K562 (cell line): ENCODE results near the gene DAZAP1. TPM values are rescaled to one million over a fixed set of nuclear protein-coding genes. Genes with fewer than 3 reads are reported as not detected.
A peak's percentile ranks its signal among the peaks of the same experiment; 100 is the strongest.

Experiments used
- ARID4B ChIP-seq: sonication (generic); formaldehyde crosslinking; IDR thresholded peaks from 2 replicates; pipeline ENCODE4 v1.8.0; 2022; ENCODE audit warnings: mild to moderate bottlenecking, missing genetic modification reagents
- FOXA3 ChIP-seq, 2 experiments: fragments of 450-650 bp in 1 of 2; sonication (generic) in 1 of 2; formaldehyde crosslinking; IDR thresholded peaks in 1 of 2; conservative IDR thresholded peaks in 1 of 2; 2 replicates each; pipeline versions ENCODE4 v1.4.0 to v1.8.0; 2020 to 2022; ENCODE audit warnings: mild to moderate bottlenecking in 2 of 2, missing genetic modification reagents in 1 of 2
- SUPT5H ChIP-seq: fragments of 450-650 bp; IDR thresholded peaks from 2 replicates; pipeline ENCODE4 v1.6.1; 2016
- TBL1XR1 ChIP-seq, 2 experiments: IDR thresholded peaks; 2 replicates each; pipeline ENCODE4 v1.6.1; 2012; ENCODE audit warnings: improper control_type of control experiment in 2 of 2, low read length in 2 of 2, mild to moderate bottlenecking in 1 of 2
- TSHZ1 ChIP-seq: fragments of 250-450 bp; sonication (Bioruptor Pico); IDR thresholded peaks from 2 replicates; pipeline ENCODE4 v1.4.0; 2020; ENCODE audit warnings: mild to moderate bottlenecking, moderate library complexity
- WHSC1 ChIP-seq: IDR thresholded peaks from one replicate; pipeline ENCODE4 v1.6.1; 2012; ENCODE audit warnings: low read length, control low read depth, inconsistent platforms
- ZBTB11 ChIP-seq, 3 experiments: fragments of 200-800 bp in 1 of 3; fragments of 250-450 bp in 1 of 3; fragments of 450-650 bp in 1 of 3; sonication (Bioruptor Pico) in 1 of 3; sonication (Bioruptor generic) in 1 of 3; formaldehyde crosslinking in 1 of 3; IDR thresholded peaks; 2 replicates each; pipeline versions ENCODE4 v1.6.1 to v1.8.0; 2016 to 2022; ENCODE audit warnings: mild to moderate bottlenecking in 2 of 3, missing genetic modification characterization in 2 of 3, missing compliant biosample characterization in 1 of 3, moderate library complexity in 1 of 3
- ZBTB8A ChIP-seq: fragments of 450-650 bp; IDR thresholded peaks from 2 replicates; pipeline ENCODE4 v1.6.1; 2018; ENCODE audit warnings: mild to moderate bottlenecking, moderate library complexity; ENCODE audit not compliant: partially characterized antibody
- polyA plus RNA-seq, 8 experiments: library from polyadenylated mRNA; depleted of rRNA in 4 of 8; stranded (reverse) in 5 of 8; unstranded in 3 of 8; fragments of >200 nt; fragmentation: Nextera tagmentation in 2 of 8; fragmentation: Illumina TruSeq in 1 of 8; extraction: Ambion mirVana in 2 of 8; extraction: Trizol in 1 of 8; gene quantifications; 2 replicates each; pipeline versions ENCODE4 v1.2.1 to v1.2.3, GENCODE V29; 2011 to 2014; ENCODE audit warnings: inconsistent platforms in 1 of 8, missing spikeins in 1 of 8
- total RNA-seq, 7 experiments: library from RNA; depleted of rRNA in 6 of 7; stranded (reverse); fragments of >200 nt in 6 of 7; fragmentation: Illumina TruSeq in 2 of 7; extraction: Trizol in 2 of 7; gene quantifications; 2 replicates each; pipeline versions ENCODE4 v1.2.1 to v1.2.3, GENCODE V29; 2011 to 2021; ENCODE audit warnings: low replicate concordance in 1 of 7
- TF ChIP-seq, protein P1 (sequence below): fragments of 450-650 bp; formaldehyde crosslinking; IDR thresholded peaks from 2 replicates; pipeline ENCODE4 v1.4.0; 2020; ENCODE audit warnings: mild to moderate bottlenecking
- TF ChIP-seq, protein P2 (sequence below): fragments of 250-450 bp; sonication (Bioruptor Pico); IDR thresholded peaks from 2 replicates; pipeline ENCODE4 v1.4.0; 2020; ENCODE audit warnings: mild to moderate bottlenecking, moderate library complexity

The DAZAP1 gene
- total and polyA plus RNA-seq, 9 of the 15 experiments (the other 6 are each of a cell fraction or from before 2014, with no cell fraction given) = 10.8 to 289 (median 142) TPM

DNA sequence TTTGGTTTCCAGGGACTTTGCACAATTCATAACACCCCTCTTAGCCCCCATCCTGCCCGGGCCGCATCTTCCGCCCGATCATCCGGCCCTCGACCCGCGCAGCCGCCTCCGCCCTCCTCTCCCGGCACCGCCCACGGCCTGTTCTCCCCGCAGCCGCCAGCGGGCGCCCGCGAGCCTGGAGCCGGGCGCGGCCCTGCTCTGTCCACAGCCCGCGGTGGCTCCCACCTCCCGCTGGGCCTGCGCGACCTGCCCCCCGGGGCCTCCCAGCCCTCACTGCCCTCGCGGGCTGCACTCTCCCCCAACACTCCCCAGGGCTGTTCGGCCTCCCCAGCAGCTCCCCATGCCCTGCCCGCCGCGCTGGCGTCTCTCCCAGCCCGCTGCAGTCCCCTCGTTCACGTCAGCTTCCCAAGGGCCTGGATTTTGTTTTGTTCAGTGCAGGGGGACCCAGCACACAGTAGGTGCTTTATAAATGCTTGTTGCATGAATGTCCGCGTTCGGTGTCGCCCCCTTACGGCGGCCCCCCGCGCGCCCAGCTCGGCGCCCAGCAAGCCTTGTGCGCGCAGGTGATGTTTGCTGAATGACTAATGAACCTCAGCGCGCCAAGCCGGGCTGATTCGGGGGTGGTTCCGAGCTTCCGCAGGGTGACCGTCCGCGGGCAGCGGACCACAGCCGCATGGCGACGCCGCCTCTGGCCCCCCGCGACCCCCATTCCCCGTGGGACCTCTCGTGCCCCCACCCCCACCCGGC lies 38.0 kb downstream of the DAZAP1 start (continued):
- TF ChIP-seq, protein P1, sequence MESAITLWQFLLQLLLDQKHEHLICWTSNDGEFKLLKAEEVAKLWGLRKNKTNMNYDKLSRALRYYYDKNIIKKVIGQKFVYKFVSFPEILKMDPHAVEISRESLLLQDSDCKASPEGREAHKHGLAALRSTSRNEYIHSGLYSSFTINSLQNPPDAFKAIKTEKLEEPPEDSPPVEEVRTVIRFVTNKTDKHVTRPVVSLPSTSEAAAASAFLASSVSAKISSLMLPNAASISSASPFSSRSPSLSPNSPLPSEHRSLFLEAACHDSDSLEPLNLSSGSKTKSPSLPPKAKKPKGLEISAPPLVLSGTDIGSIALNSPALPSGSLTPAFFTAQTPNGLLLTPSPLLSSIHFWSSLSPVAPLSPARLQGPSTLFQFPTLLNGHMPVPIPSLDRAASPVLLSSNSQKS (CRISPR knock-in tag) = no peak
- peak in 1 of 2 experiments; percentile 86; a peak in 2 of 4 replicates for TF ChIP-seq FOXA3 (CRISPR knock-in tag; conservative IDR thresholded peaks at IDR 0.05 in 1 of 2, IDR thresholded peaks at IDR 0.05 in 1 of 2)
- no peak for TF ChIP-seq TBL1XR1 (IDR thresholded peaks at IDR 0.05; ENCODE audit: low read length in 2 of 2)
- TF ChIP-seq ZBTB8A = no peak
- TF ChIP-seq TSHZ1 = no peak
- no peak for TF ChIP-seq WHSC1
- no peak for TF ChIP-seq ZBTB11 (CRISPR knock-in tag; IDR thresholded peaks at IDR 0.05)
- no peak for TF ChIP-seq SUPT5H
- peak; percentile 83 for TF ChIP-seq ARID4B (CRISPR knock-in tag)
- TF ChIP-seq, protein P2, sequence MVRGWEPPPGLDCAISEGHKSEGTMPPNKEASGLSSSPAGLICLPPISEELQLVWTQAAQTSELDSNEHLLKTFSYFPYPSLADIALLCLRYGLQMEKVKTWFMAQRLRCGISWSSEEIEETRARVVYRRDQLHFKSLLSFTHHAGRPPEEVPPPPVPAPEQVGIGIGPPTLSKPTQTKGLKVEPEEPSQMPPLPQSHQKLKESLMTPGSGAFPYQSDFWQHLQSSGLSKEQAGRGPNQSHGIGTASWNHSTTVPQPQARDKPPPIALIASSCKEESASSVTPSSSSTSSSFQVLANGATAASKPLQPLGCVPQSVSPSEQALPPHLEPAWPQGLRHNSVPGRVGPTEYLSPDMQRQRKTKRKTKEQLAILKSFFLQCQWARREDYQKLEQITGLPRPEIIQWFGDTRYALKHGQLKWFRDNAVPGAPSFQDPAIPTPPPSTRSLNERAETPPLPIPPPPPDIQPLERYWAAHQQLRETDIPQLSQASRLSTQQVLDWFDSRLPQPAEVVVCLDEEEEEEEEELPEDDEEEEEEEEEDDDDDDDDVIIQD (CRISPR knock-in tag) = no peak
